Stimulated activated memory B cell treated with anti-CD40 and anti-IgM and Interleukin-4, amounts not matched to agents 10 μg/mL and 1 μg/mL and 100 μg/mL, for 72 hours (primary cell): Measurements from ENCODE around the gene TNFRSF13B.
A peak's percentile ranks its signal among the peaks of the same experiment; 100 is the strongest.
"Not testable (repeated sequence)": the region's sequence is repeated elsewhere in the genome, so short reads cannot be mapped to it uniquely, and the experiment has no call there.

Experiments
- ATAC-seq: fragments of 150-1000 bp; cut with Tn5 transposase; 2 replicates; pipeline ENCODE4 v1.10.0; 2021
- H3K27ac Mint-ChIP-seq: one replicate; pipeline ENCODE4 v1.8.0; 2022; ENCODE audit warnings: mild to moderate bottlenecking, mixed read lengths
- H3K27me3 Mint-ChIP-seq: one replicate; pipeline ENCODE4 v1.8.0; 2022; ENCODE audit warnings: mixed read lengths
- H3K36me3 Mint-ChIP-seq: one replicate; pipeline ENCODE4 v1.8.0; 2022; ENCODE audit warnings: mixed read lengths
- H3K4me1 Mint-ChIP-seq: one replicate; pipeline ENCODE4 v1.8.0; 2022; ENCODE audit warnings: mixed read lengths
- H3K4me3 Mint-ChIP-seq: one replicate; pipeline ENCODE4 v1.8.0; 2022; ENCODE audit warnings: mild to moderate bottlenecking, moderate library complexity, mixed read lengths
- H3K9me3 Mint-ChIP-seq: one replicate; pipeline ENCODE4 v1.8.0; 2022; ENCODE audit warnings: mixed read lengths

The TNFRSF13B gene

GRCh38 chr17:16996726-16997125 lies 24.8 kb upstream of the TNFRSF13B start:
- not testable (repeated sequence) for H3K4me3 Mint-ChIP-seq

GRCh38 chr17:16995930-16996329 lies 24.0 kb upstream of the TNFRSF13B start:
- Mint-ChIP-seq H3K27ac (no peak overlapping the region), H3K4me3 (no peak overlapping the region), H3K36me3 (no peaks in the 10 kb centered on the region), H3K9me3 (no peaks in the 10 kb centered on the region), H3K27me3 (no peaks in the 10 kb centered on the region), H3K4me1 (peaks cover 17% of the 10 kb centered on the region)
- no peak for ATAC-seq

More at GRCh38 chr17:16996726-16997125, 24.8 kb upstream of the TNFRSF13B start:
- Mint-ChIP-seq H3K4me1 (peaks cover 14% of the 10 kb centered on the region), H3K27ac (peak overlapping the region; percentile 35)
- H3K27me3 Mint-ChIP-seq, ATAC-seq, H3K36me3 Mint-ChIP-seq, H3K9me3 Mint-ChIP-seq: not testable (repeated sequence)

GRCh38 chr17:16994631-16995030 lies 22.7 kb upstream of the TNFRSF13B start:
- Mint-ChIP-seq H3K4me1 (peaks cover 30% of the 10 kb centered on the region), H3K36me3 (no peaks in the 10 kb centered on the region), H3K9me3 (no peaks in the 10 kb centered on the region), H3K27me3 (no peaks in the 10 kb centered on the region), H3K4me3 (no peak overlapping the region), H3K27ac (no peak overlapping the region)
- no peak for ATAC-seq

GRCh38 chr17:16991349-16992009 lies 19.6 kb upstream of the TNFRSF13B start:
- Mint-ChIP-seq H3K9me3 (no peaks in the 10 kb centered on the region), H3K27ac (peak overlapping the region; percentile 98), H3K4me1 (peaks cover 62% of the 10 kb centered on the region), H3K36me3 (no peaks in the 10 kb centered on the region), H3K4me3 (peak overlapping the region; percentile 64), H3K27me3 (no peaks in the 10 kb centered on the region)
- peak; percentile 2 for ATAC-seq

- Mint-ChIP-seq H3K4me1 (peaks cover 74% of the 10 kb centered on the region), H3K4me3 (peak overlapping the region; percentile 77), H3K9me3 (no peaks in the 10 kb centered on the region), H3K27me3 (no peaks in the 10 kb centered on the region), H3K36me3 (no peaks in the 10 kb centered on the region), H3K27ac (peak overlapping the region; percentile 98)
- no peak for ATAC-seq
These were observed 18.3 kb upstream of the TNFRSF13B start for GRCh38 chr17:16989953-16990860.

GRCh38 chr17:16989230-16989952 lies 17.5 kb upstream of the TNFRSF13B start:
- Mint-ChIP-seq H3K9me3 (no peaks in the 10 kb centered on the region), H3K36me3 (no peaks in the 10 kb centered on the region), H3K27ac (peak overlapping the region; percentile 98), H3K4me1 (peaks cover 74% of the 10 kb centered on the region), H3K4me3 (peak overlapping the region; percentile 77), H3K27me3 (no peaks in the 10 kb centered on the region)
- peak; percentile 65 for ATAC-seq

- no peaks in the 10 kb centered on the region for H3K9me3 Mint-ChIP-seq
- peak overlapping the region; percentile 98 for H3K27ac Mint-ChIP-seq
- ATAC-seq: peak; percentile 25
- peak overlapping the region; percentile 77 for H3K4me3 Mint-ChIP-seq
- peaks cover 78% of the 10 kb centered on the region for H3K4me1 Mint-ChIP-seq
- H3K36me3 Mint-ChIP-seq: no peaks in the 10 kb centered on the region
- no peaks in the 10 kb centered on the region for H3K27me3 Mint-ChIP-seq
These were observed 16.9 kb upstream of the TNFRSF13B start for GRCh38 chr17:16988749-16989229.

GRCh38 chr17:16987830-16988601 lies 16.1 kb upstream of the TNFRSF13B start:
- ATAC-seq: peak; percentile 91
- Mint-ChIP-seq H3K27ac (peak overlapping the region; percentile 98), H3K27me3 (no peaks in the 10 kb centered on the region), H3K4me3 (peak overlapping the region; percentile 77), H3K9me3 (no peaks in the 10 kb centered on the region), H3K4me1 (peaks cover 79% of the 10 kb centered on the region), H3K36me3 (no peaks in the 10 kb centered on the region)

GRCh38 chr17:16987066-16987829 lies 15.3 kb upstream of the TNFRSF13B start:
- Mint-ChIP-seq H3K9me3 (no peaks in the 10 kb centered on the region), H3K4me3 (no peak overlapping the region), H3K4me1 (peaks cover 81% of the 10 kb centered on the region), H3K27ac (peak overlapping the region; percentile 98), H3K36me3 (no peaks in the 10 kb centered on the region), H3K27me3 (no peaks in the 10 kb centered on the region)
- ATAC-seq: no peak

GRCh38 chr17:16986391-16986790 lies 14.5 kb upstream of the TNFRSF13B start:
- Mint-ChIP-seq H3K36me3 (no peaks in the 10 kb centered on the region), H3K27me3 (no peaks in the 10 kb centered on the region), H3K9me3 (no peaks in the 10 kb centered on the region), H3K27ac (peak overlapping the region; percentile 98), H3K4me3 (no peak overlapping the region), H3K4me1 (peaks cover 84% of the 10 kb centered on the region)
- ATAC-seq: no peak

- Mint-ChIP-seq H3K4me3 (peak overlapping the region; percentile 83), H3K9me3 (peaks cover 2% of the 10 kb centered on the region), H3K36me3 (peaks cover 15% of the 10 kb centered on the region), H3K27me3 (no peaks in the 10 kb centered on the region), H3K4me1 (peaks cover 79% of the 10 kb centered on the region), H3K27ac (peak overlapping the region; percentile 98)
- no peak for ATAC-seq
These were observed 10.0 kb upstream of the TNFRSF13B start for GRCh38 chr17:16981928-16982327.

GRCh38 chr17:16980813-16981731 lies 9.2 kb upstream of the TNFRSF13B start:
- Mint-ChIP-seq H3K4me3 (peak overlapping the region; percentile 83), H3K4me1 (peaks cover 79% of the 10 kb centered on the region), H3K36me3 (peaks cover 18% of the 10 kb centered on the region), H3K9me3 (peaks cover 2% of the 10 kb centered on the region), H3K27ac (peak overlapping the region; percentile 98), H3K27me3 (no peaks in the 10 kb centered on the region)
- ATAC-seq: peak; percentile 90

- H3K4me1 Mint-ChIP-seq: peaks cover 81% of the 10 kb centered on the region
- peaks cover 2% of the 10 kb centered on the region for H3K9me3 Mint-ChIP-seq
- H3K27ac Mint-ChIP-seq: peak overlapping the region; percentile 98
- H3K27me3 Mint-ChIP-seq: no peaks in the 10 kb centered on the region
- no peak for ATAC-seq
- H3K4me3 Mint-ChIP-seq: peak overlapping the region; percentile 83
- peaks cover 18% of the 10 kb centered on the region for H3K36me3 Mint-ChIP-seq
These were observed 8.1 kb upstream of the TNFRSF13B start for GRCh38 chr17:16980061-16980460.
